K562 (cell line): Measurements from ENCODE around the gene LBR. TPM values are rescaled to one million over a fixed set of nuclear protein-coding genes. Genes with fewer than 3 reads are reported as not detected.

ENCODE experiments used
- ATAC-seq: fragments of 200-7000 bp; cut with Tn5 transposase; 3 replicates; pipeline ENCODE4 v1.9.1; 2020; ENCODE audit warnings: moderate library complexity
- BruUV-seq: library from RNA; stranded (reverse); fragments of 400-500 nt; replicated peaks from 2 replicates; lab custom pipeline; 2021; lab: Mats Ljungman, UMichigan
- CTCF ChIA-PET: fragments of 300-600 bp; formaldehyde crosslinking; extraction: SDS; loops from one replicate; lab custom pipeline; 2021; ENCODE audit warnings: low intra/inter-chr PET ratio; lab: Yijun Ruan, JAX
- POLR2A ChIA-PET: fragments of 300-600, 350-650 bp; sonication (Branson Sonifier 250); formaldehyde crosslinking; extraction: SDS; loops from one replicate; lab custom pipeline; 2021; ENCODE audit warnings: antibody characterized with exemption, inconsistent platforms; lab: Yijun Ruan, JAX
- DNase-seq, 4 experiments: peaks; one replicate each; pipeline versions ENCODE4 v3.0.0 to v3.0.0-alpha.2; 2011 to 2018; ENCODE audit warnings: low spot score in 3 of 4, mixed read lengths in 3 of 4; ENCODE audit errors: extremely low read depth in 1 of 4
- FAIRE-seq: peaks from 2 replicates; lab custom pipeline; 2011; peaks lifted over from hg19 to GRCh38; lab: Jason Lieb, UNC
- H2AFZ ChIP-seq: 2 replicates; pipeline ENCODE4 v1.6.0; 2011; ENCODE audit warnings: low read depth, low read length, control low read depth, inconsistent platforms
- H3K27ac ChIP-seq: fragments of 200-600 bp; 3 replicates; pipeline ENCODE4 v1.8.0; 2011; ENCODE audit warnings: low read depth, mild to moderate bottlenecking, control low read depth, inconsistent platforms, low read length, moderate library complexity, mixed read lengths; ENCODE audit errors: extremely low read depth
- H3K27me3 ChIP-seq, 2 experiments: fragments of 300-600 bp in 1 of 2; 2 replicates in 1 of 2; 3 replicates in 1 of 2; pipeline versions ENCODE4 v1.6.0 to v1.8.0; 2011; ENCODE audit warnings: inconsistent platforms in 2 of 2, low read length in 2 of 2, mild to moderate bottlenecking in 1 of 2, mixed read lengths in 1 of 2, moderate library complexity in 1 of 2; ENCODE audit not compliant: control insufficient read depth in 2 of 2, insufficient read depth in 2 of 2
- H3K36me3 ChIP-seq: fragments of 300-600 bp; 3 replicates; pipeline ENCODE4 v1.8.0; 2011; ENCODE audit warnings: mild to moderate bottlenecking, low read length, inconsistent platforms; ENCODE audit not compliant: control insufficient read depth, insufficient read depth
- H3K4me1 ChIP-seq, 2 experiments: fragments of 200-600 bp in 1 of 2; replicated peaks in 1 of 2; 2 replicates in 1 of 2; 3 replicates in 1 of 2; pipeline versions ENCODE4 v1.5.1 to v1.8.0; 2011; ENCODE audit warnings: inconsistent platforms in 2 of 2, low read length in 2 of 2, mild to moderate bottlenecking in 1 of 2, mixed read lengths in 1 of 2, moderate library complexity in 1 of 2; ENCODE audit not compliant: control insufficient read depth in 2 of 2, insufficient read depth in 2 of 2
- H3K4me2 ChIP-seq: 2 replicates; pipeline ENCODE4 v1.6.1; 2011; ENCODE audit warnings: low read length, control low read depth, inconsistent platforms, mixed read lengths; ENCODE audit not compliant: insufficient read depth
- H3K4me3 ChIP-seq: fragments of 200-600 bp; sonication (generic), shearing (Covaris generic); 2 replicates; pipeline ENCODE4 v1.5.1; 2016; ENCODE audit warnings: control low read depth, inconsistent platforms
- H3K79me2 ChIP-seq: fragments of 200-600 bp; 3 replicates; pipeline ENCODE4 v1.8.0; 2011; ENCODE audit warnings: low read length, inconsistent platforms; ENCODE audit not compliant: control insufficient read depth, insufficient read depth
- H3K9ac ChIP-seq, 2 experiments: 2 replicates each; pipeline versions ENCODE4 v1.6.0 to v1.6.1; 2011; ENCODE audit warnings: low read depth in 2 of 2, low read length in 2 of 2, control low read depth in 1 of 2, inconsistent platforms in 1 of 2, mild to moderate bottlenecking in 1 of 2, mixed read lengths in 1 of 2; ENCODE audit not compliant: insufficient read depth in 1 of 2
- H3K9me1 ChIP-seq: one replicate; pipeline ENCODE4 v1.6.0; 2011; ENCODE audit warnings: inconsistent platforms, mild to moderate bottlenecking, low read length, moderate library complexity; ENCODE audit not compliant: control insufficient read depth, insufficient read depth
- H3K9me3 ChIP-seq: replicated peaks from 2 replicates; pipeline ENCODE4 v1.5.1; 2011; ENCODE audit warnings: low read depth, low read length, inconsistent platforms; ENCODE audit not compliant: control insufficient read depth, insufficient read depth
- H4K20me1 ChIP-seq: replicated peaks from 2 replicates; pipeline ENCODE4 v1.6.1; 2011; ENCODE audit warnings: low read length, inconsistent platforms, mixed read lengths; ENCODE audit not compliant: control insufficient read depth, insufficient read depth
- ELK3 ChIP-seq: fragments of 450-650 bp; formaldehyde crosslinking; IDR thresholded peaks from 2 replicates; pipeline ENCODE4 v1.4.0; 2020; ENCODE audit warnings: mild to moderate bottlenecking
- ETS1 ChIP-seq: conservative IDR thresholded peaks from 2 replicates; pipeline ENCODE4 v1.6.1; 2011; ENCODE audit warnings: low read depth, mild to moderate bottlenecking, low read length; ENCODE audit not compliant: control insufficient read depth
- HMGXB4 ChIP-seq: sonication (generic); formaldehyde crosslinking; IDR thresholded peaks from 2 replicates; pipeline ENCODE4 v1.8.1; 2023; ENCODE audit warnings: mild to moderate bottlenecking, missing genetic modification reagents
- MCM7 ChIP-seq, 2 experiments: fragments of 450-650 bp; IDR thresholded peaks; 2 replicates each; pipeline ENCODE4 v1.6.1; 2016 to 2018
- MYNN ChIP-seq, 2 experiments: sonication (generic); formaldehyde crosslinking in 1 of 2; IDR thresholded peaks; 2 replicates each; pipeline versions ENCODE4 v1.5.0 to v1.6.1; 2016 to 2020; ENCODE audit warnings: antibody characterized with exemption in 1 of 2, missing genetic modification reagents in 1 of 2
- NELFE ChIP-seq: IDR thresholded peaks from 2 replicates; pipeline ENCODE4 v1.6.1; 2011; ENCODE audit warnings: mild to moderate bottlenecking; ENCODE audit not compliant: insufficient read depth, insufficient read length
- NUFIP1 ChIP-seq: fragments of 450-650 bp; IDR thresholded peaks from 2 replicates; pipeline ENCODE4 v1.6.1; 2018; ENCODE audit not compliant: partially characterized antibody
- PPARD ChIP-seq: fragments of 250-450 bp; sonication (Bioruptor Pico); IDR thresholded peaks from 2 replicates; pipeline ENCODE4 v1.8.0; 2022; ENCODE audit warnings: inconsistent platforms, mild to moderate bottlenecking, moderate library complexity
- PTRF ChIP-seq: fragments of 450-650 bp; IDR thresholded peaks from 2 replicates; pipeline ENCODE4 v1.6.1; 2016; ENCODE audit warnings: mild to moderate bottlenecking, missing genetic modification characterization, missing compliant biosample characterization
- SAFB2 ChIP-seq: fragments of 200-400 bp; formaldehyde crosslinking; IDR thresholded peaks from 2 replicates; pipeline ENCODE4 v1.6.1; 2018; ENCODE audit warnings: borderline replicate concordance, low read length, low read depth, moderate library complexity; ENCODE audit not compliant: severe bottlenecking
- SRSF9 ChIP-seq: fragments of 200-400 bp; formaldehyde crosslinking; IDR thresholded peaks from 2 replicates; pipeline ENCODE4 v1.6.1; 2017; ENCODE audit warnings: low read depth, low read length, borderline replicate concordance
- TCF7L2 ChIP-seq: fragments of 150-350 bp; IDR thresholded peaks from 2 replicates; pipeline ENCODE4 v1.6.1; 2016; ENCODE audit warnings: low read depth, mild to moderate bottlenecking, low read length, moderate library complexity
- TSHZ1 ChIP-seq: fragments of 250-450 bp; sonication (Bioruptor Pico); IDR thresholded peaks from 2 replicates; pipeline ENCODE4 v1.4.0; 2020; ENCODE audit warnings: mild to moderate bottlenecking, moderate library complexity
- ZC3H11A ChIP-seq: IDR thresholded peaks from 2 replicates; pipeline ENCODE4 v1.6.1; 2012; ENCODE audit warnings: low read depth, low read length, improper control_type of control experiment
- ZNF121 ChIP-seq: sonication (generic); formaldehyde crosslinking; conservative IDR thresholded peaks from 2 replicates; pipeline ENCODE4 v1.8.0; 2022; ENCODE audit warnings: missing genetic modification reagents
- ZNF324 ChIP-seq: fragments of 250-450 bp; sonication (Bioruptor Pico); IDR thresholded peaks from 2 replicates; pipeline ENCODE4 v1.4.0; 2020; ENCODE audit warnings: mild to moderate bottlenecking
- ZNF695 ChIP-seq: fragments of 450-650 bp; formaldehyde crosslinking; IDR thresholded peaks from 2 replicates; pipeline ENCODE4 v1.4.0; 2020; ENCODE audit warnings: mild to moderate bottlenecking, moderate library complexity
- WGBS: fragments of 100-300 bp; shearing (Covaris generic); methylation state at CpG from one replicate; pipeline ENCODE4 v1.1.6; 2016; ENCODE audit warnings: low coverage, mixed read lengths; ENCODE audit not compliant: insufficient coverage; ENCODE audit errors: missing lambda C conversion rate; 5-methylcytosine and 5-hydroxymethylcytosine counted together
- in situ Hi-C: fragments of 300-500 bp; cut with MboI; formaldehyde crosslinking; loops from 4 replicates; pipeline ENCODE4 v1.15.0; 2018; ENCODE audit warnings: inconsistent platforms, mixed read lengths
- intact Hi-C: fragments of 100-400 bp; cut with micrococcal nuclease; formaldehyde crosslinking; loops from 2 replicates; pipeline ENCODE4 v1.14.2; 2022
- polyA plus RNA-seq, 8 experiments: library from polyadenylated mRNA; depleted of rRNA in 4 of 8; stranded (reverse) in 5 of 8; unstranded in 3 of 8; fragments of >200 nt; fragmentation: Nextera tagmentation in 2 of 8; fragmentation: Illumina TruSeq in 1 of 8; extraction: Ambion mirVana in 2 of 8; extraction: Trizol in 1 of 8; gene quantifications; 2 replicates each; pipeline versions ENCODE4 v1.2.1 to v1.2.3, GENCODE V29; 2011 to 2014; ENCODE audit warnings: inconsistent platforms in 1 of 8, missing spikeins in 1 of 8
- total RNA-seq, 7 experiments: library from RNA; depleted of rRNA in 6 of 7; stranded (reverse); fragments of >200 nt in 6 of 7; fragmentation: Illumina TruSeq in 2 of 7; extraction: Trizol in 2 of 7; gene quantifications; 2 replicates each; pipeline versions ENCODE4 v1.2.1 to v1.2.3, GENCODE V29; 2011 to 2021; ENCODE audit warnings: low replicate concordance in 1 of 7

Gene LBR
- total and polyA plus RNA-seq, 9 of the 15 experiments (the other 6 are each of a cell fraction or from before 2014, with no cell fraction given), result 102 to 229 (median 197) TPM

GRCh38 chr1:225451340-225451739 lies 23.5 kb upstream of the LBR start:
- Histone ChIP-seq H3K9me3 (no peaks in the 10 kb centered on the region), H3K27ac (no peak overlapping the region), H2AFZ (no peak overlapping the region), H3K9ac (no peak overlapping the region), H3K4me2 (no peak overlapping the region), H3K79me2 (no peaks in the 10 kb centered on the region), H3K9me1 (no peaks in the 10 kb centered on the region), H3K4me1 (peaks cover 7 to 11% of the 10 kb centered on the region in 2 experiments; a peak in 3 of 5 replicates), H3K27me3 (no peaks in the 10 kb centered on the region), H4K20me1 (no peaks in the 10 kb centered on the region), H3K4me3 (no peak overlapping the region), H3K36me3 (no peaks in the 10 kb centered on the region)
- FAIRE-seq, result no peak
- DNase-seq, result no peak
- ATAC-seq, result no peak
- 66% methylated on average over 6 of the region's 6 CpGs for WGBS
- in situ Hi-C loops, result no loop called here
- CTCF ChIA-PET, result no interaction called here
- BruUV-seq, result no TSS peak
- intact Hi-C loops, result no loop called here
- POLR2A ChIA-PET, result interaction anchor here (1.0 to 1.4 kb wide), 2 partner anchors 9 to 24 kb away, joined by 3 read pairs; no protein-coding TSS in a partner anchor
- TF ChIP-seq TSHZ1 (CRISPR knock-in tag) (no peak), NELFE (no peak), ZNF121 (CRISPR knock-in tag) (no peak), ZC3H11A (no peak), ELK3 (CRISPR knock-in tag) (no peak), HMGXB4 (CRISPR knock-in tag) (no peak), ZNF324 (CRISPR knock-in tag) (no peak), PTRF (tag) (no peak), MCM7 (IDR thresholded peaks at IDR 0.05) (no peak), TCF7L2 (no peak), SRSF9 (no peak), ZNF695 (CRISPR knock-in tag) (no peak), MYNN (IDR thresholded peaks at IDR 0.05) (no peak), MYNN (CRISPR knock-in tag; IDR thresholded peaks at IDR 0.05) (no peak), PPARD (CRISPR knock-in tag) (no peak), NUFIP1 (no peak), SAFB2 (no peak), ETS1 (no peak)
